HepG2 (cell line): ENCODE measurements around the gene TMEM187. TPM values are rescaled to one million over a fixed set of nuclear protein-coding genes. Genes with fewer than 3 reads are reported as not detected.
A peak's percentile ranks its signal among the peaks of the same experiment; 100 is the strongest.

Experiments used
- ATAD3A ChIP-seq: sonication (generic); formaldehyde crosslinking; IDR thresholded peaks from 2 replicates; pipeline ENCODE4 v1.4.0; 2020; ENCODE audit warnings: missing genetic modification reagents
- CHCHD3 ChIP-seq: sonication (generic); formaldehyde crosslinking; IDR thresholded peaks from 2 replicates; pipeline ENCODE4 v1.8.0; 2022; ENCODE audit warnings: mild to moderate bottlenecking, missing genetic modification reagents, moderate library complexity
- DR1 ChIP-seq: sonication (generic); formaldehyde crosslinking; IDR thresholded peaks from 2 replicates; pipeline ENCODE4 v1.8.0; 2021; ENCODE audit warnings: mild to moderate bottlenecking, missing genetic modification reagents, inconsistent platforms
- GATAD2A ChIP-seq: IDR thresholded peaks from 2 replicates; pipeline ENCODE4 v1.6.1; 2016
- MNT ChIP-seq: fragments of 450-650 bp; IDR thresholded peaks from 2 replicates; pipeline ENCODE4 v1.6.1; 2016
- NCOA1 ChIP-seq: sonication (generic); formaldehyde crosslinking; IDR thresholded peaks from 2 replicates; pipeline ENCODE4 v1.9.0; 2021; ENCODE audit warnings: missing genetic modification reagents
- PHF20 ChIP-seq: sonication (generic); formaldehyde crosslinking; IDR thresholded peaks from 2 replicates; pipeline ENCODE4 v1.5.0; 2020; ENCODE audit warnings: mild to moderate bottlenecking, missing genetic modification reagents
- RFX1 ChIP-seq: fragments of 450-650 bp; IDR thresholded peaks from 2 replicates; pipeline ENCODE4 v1.6.1; 2017
- SATB2 ChIP-seq: sonication (generic); formaldehyde crosslinking; IDR thresholded peaks from 2 replicates; pipeline ENCODE4 v1.5.0; 2020; ENCODE audit warnings: missing genetic modification reagents
- SNAI1 ChIP-seq: sonication (generic); formaldehyde crosslinking; IDR thresholded peaks from 2 replicates; pipeline ENCODE4 v1.5.0; 2020; ENCODE audit warnings: mild to moderate bottlenecking, missing genetic modification reagents, borderline replicate concordance
- SRF ChIP-seq: IDR thresholded peaks from 2 replicates; pipeline ENCODE4 v1.6.1; 2011; ENCODE audit warnings: mild to moderate bottlenecking, low read depth, low read length, moderate library complexity
- TBX2 ChIP-seq: sonication (generic); formaldehyde crosslinking; IDR thresholded peaks from 2 replicates; pipeline ENCODE4 v1.5.0; 2020; ENCODE audit warnings: missing genetic modification reagents, mild to moderate bottlenecking, borderline replicate concordance
- TBX3 ChIP-seq: fragments of 450-650 bp; IDR thresholded peaks from 2 replicates; pipeline ENCODE4 v1.6.1; 2017; ENCODE audit warnings: antibody characterized with exemption, mild to moderate bottlenecking, inconsistent platforms, borderline replicate concordance
- TFDP1 ChIP-seq: IDR thresholded peaks from 2 replicates; pipeline ENCODE4 v1.6.1; 2016; ENCODE audit warnings: missing compliant biosample characterization, missing genetic modification reagents, borderline replicate concordance
- TGIF2 ChIP-seq: IDR thresholded peaks from 2 replicates; pipeline ENCODE4 v1.6.1; 2016; ENCODE audit warnings: control low read depth, missing compliant biosample characterization
- ZKSCAN1 ChIP-seq: fragments of 150-350 bp; IDR thresholded peaks from 2 replicates; pipeline ENCODE4 v1.6.1; 2014; ENCODE audit warnings: low read length
- ZMYM4 ChIP-seq: sonication (generic); formaldehyde crosslinking; IDR thresholded peaks from 2 replicates; pipeline ENCODE4 v1.8.1; 2023; ENCODE audit warnings: mild to moderate bottlenecking, missing genetic modification reagents
- ZNF17 ChIP-seq: sonication (generic); formaldehyde crosslinking; IDR thresholded peaks from 2 replicates; pipeline ENCODE4 v1.5.0; 2020; ENCODE audit warnings: mild to moderate bottlenecking, missing genetic modification reagents
- ZNF207 ChIP-seq: fragments of 450-650 bp; IDR thresholded peaks from 2 replicates; pipeline ENCODE4 v1.6.1; 2016; ENCODE audit warnings: antibody characterized with exemption, borderline replicate concordance
- ZNF546 ChIP-seq: sonication (generic); formaldehyde crosslinking; conservative IDR thresholded peaks from 2 replicates; pipeline ENCODE4 v1.8.1; 2023; ENCODE audit warnings: mild to moderate bottlenecking, missing genetic modification reagents
- ZNF567 ChIP-seq: sonication (generic); formaldehyde crosslinking; IDR thresholded peaks from 2 replicates; pipeline ENCODE4 v1.8.1; 2023; ENCODE audit warnings: mild to moderate bottlenecking, missing genetic modification reagents, borderline replicate concordance
- ZNF672 ChIP-seq: sonication (generic); formaldehyde crosslinking; IDR thresholded peaks from 2 replicates; pipeline ENCODE4 v1.8.1; 2022; ENCODE audit warnings: missing genetic modification reagents
- ZNF841 ChIP-seq: sonication (generic); formaldehyde crosslinking; IDR thresholded peaks from 2 replicates; pipeline ENCODE4 v1.8.1; 2023; ENCODE audit warnings: missing genetic modification reagents, borderline replicate concordance
- ZSCAN22 ChIP-seq: sonication (generic); formaldehyde crosslinking; IDR thresholded peaks from 2 replicates; pipeline ENCODE4 v1.4.0; 2020; ENCODE audit warnings: mild to moderate bottlenecking, missing genetic modification reagents
- polyA plus RNA-seq, 8 experiments: library from polyadenylated mRNA; depleted of rRNA in 3 of 8; stranded (reverse) in 7 of 8; unstranded in 1 of 8; fragments of >200 nt; fragmentation: Illumina TruSeq in 4 of 8; extraction: Trizol in 4 of 8; gene quantifications; 2 replicates each; pipeline versions ENCODE4 v1.2.1 to v1.2.3, GENCODE V29; 2011 to 2016; ENCODE audit warnings: low read depth in 4 of 8, missing spikeins in 1 of 8, mixed read lengths in 1 of 8; ENCODE audit not compliant: insufficient read depth in 1 of 8
- total RNA-seq, 5 experiments: library from RNA; depleted of rRNA; stranded (reverse); fragments of >200 nt; fragmentation: Illumina TruSeq; extraction: Trizol; gene quantifications; 2 replicates each; pipeline ENCODE4 v1.2.3, GENCODE V29; 2016; ENCODE audit warnings: low read depth in 1 of 5
- TF ChIP-seq, protein P1 (sequence below): sonication (generic); formaldehyde crosslinking; IDR thresholded peaks from 2 replicates; pipeline ENCODE4 v1.8.0; 2022; ENCODE audit warnings: missing genetic modification reagents, mild to moderate bottlenecking, borderline replicate concordance
- TF ChIP-seq, protein P2 (sequence below), 2 experiments: sonication (generic) in 1 of 2; formaldehyde crosslinking in 1 of 2; IDR thresholded peaks; 2 replicates each; pipeline versions ENCODE4 v1.5.1 to v1.6.1; 2011 to 2020; ENCODE audit warnings: borderline replicate concordance in 1 of 2, low read depth in 1 of 2, low read length in 1 of 2, mild to moderate bottlenecking in 1 of 2, missing genetic modification reagents in 1 of 2, moderate library complexity in 1 of 2

TMEM187 gene
- total and polyA plus RNA-seq, 2 of the 13 experiments (the other 11 are each of a cell fraction or from before 2014, with no cell fraction given) = 2.2 to 6.2 TPM

DNA sequence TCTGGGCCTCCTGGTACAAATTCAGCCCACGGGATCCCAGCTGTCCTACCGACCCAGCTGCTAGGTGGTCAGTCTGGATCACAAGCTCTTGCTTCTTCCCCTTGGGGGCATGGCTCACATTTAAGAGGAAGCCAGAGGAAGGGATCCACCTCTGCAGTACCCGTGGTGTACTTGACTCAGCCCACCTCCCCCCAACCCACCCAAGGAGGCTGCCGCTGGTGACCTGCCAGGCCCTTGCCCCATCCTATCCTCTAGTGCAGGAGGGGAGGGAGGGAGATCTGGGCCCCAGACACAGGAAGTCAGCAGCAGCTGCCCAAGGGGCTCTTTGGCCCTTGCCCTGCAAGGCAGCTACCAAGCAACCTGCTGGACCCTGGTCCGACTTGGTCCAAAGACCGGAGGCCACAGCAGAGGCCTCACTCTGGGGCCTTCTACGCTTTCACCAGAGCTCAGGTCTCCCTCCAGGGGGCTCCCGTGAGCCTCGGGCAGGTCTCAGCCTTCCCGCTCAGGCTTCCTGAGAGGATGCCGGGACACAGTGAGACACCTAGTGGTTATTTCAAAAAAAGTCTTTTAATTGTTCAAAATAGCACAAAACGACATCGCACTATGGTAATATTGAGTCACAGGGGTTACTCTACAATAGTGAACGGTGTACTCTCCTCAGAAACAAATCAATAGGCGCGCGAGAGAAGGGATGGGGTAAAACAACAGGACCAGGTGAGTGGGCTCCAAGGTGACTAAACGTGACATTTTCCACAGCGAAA lies 25.4 kb upstream of the TMEM187 start (continued):
- no peak for TF ChIP-seq MNT
- no peak for TF ChIP-seq ZNF567 (CRISPR knock-in tag)
- no peak for TF ChIP-seq ZSCAN22
- TF ChIP-seq SATB2 (CRISPR knock-in tag) = no peak
- TF ChIP-seq, protein P1, sequence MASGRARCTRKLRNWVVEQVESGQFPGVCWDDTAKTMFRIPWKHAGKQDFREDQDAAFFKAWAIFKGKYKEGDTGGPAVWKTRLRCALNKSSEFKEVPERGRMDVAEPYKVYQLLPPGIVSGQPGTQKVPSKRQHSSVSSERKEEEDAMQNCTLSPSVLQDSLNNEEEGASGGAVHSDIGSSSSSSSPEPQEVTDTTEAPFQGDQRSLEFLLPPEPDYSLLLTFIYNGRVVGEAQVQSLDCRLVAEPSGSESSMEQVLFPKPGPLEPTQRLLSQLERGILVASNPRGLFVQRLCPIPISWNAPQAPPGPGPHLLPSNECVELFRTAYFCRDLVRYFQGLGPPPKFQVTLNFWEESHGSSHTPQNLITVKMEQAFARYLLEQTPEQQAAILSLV = no peak
- TF ChIP-seq GATAD2A (CRISPR knock-in tag) = peak; percentile 56
- TF ChIP-seq DR1 (CRISPR knock-in tag) = no peak
- no peak for TF ChIP-seq ZKSCAN1
- no peak for TF ChIP-seq TGIF2 (CRISPR knock-in tag)
- no peak for TF ChIP-seq SNAI1
- no peak for TF ChIP-seq ZNF17 (CRISPR knock-in tag)
- 0 out of 2 replicates have a peak, but pooled peaks have one; percentile 24 for TF ChIP-seq ZMYM4 (CRISPR knock-in tag)
- TF ChIP-seq TFDP1 (CRISPR knock-in tag) = peak; percentile 65; the same call in 1 of the 2 replicates
- TF ChIP-seq ZNF672 (CRISPR knock-in tag) = no peak
- no peak for TF ChIP-seq TBX2 (CRISPR knock-in tag)
- no peak for TF ChIP-seq TBX3
- no peak for TF ChIP-seq ZNF207
- no peak for TF ChIP-seq SRF
- peak; percentile 42; the same call in 1 of the 2 replicates for TF ChIP-seq PHF20 (CRISPR knock-in tag)
- TF ChIP-seq RFX1 = no peak
- TF ChIP-seq ZNF546 (CRISPR knock-in tag) = no peak
- TF ChIP-seq, protein P2, sequence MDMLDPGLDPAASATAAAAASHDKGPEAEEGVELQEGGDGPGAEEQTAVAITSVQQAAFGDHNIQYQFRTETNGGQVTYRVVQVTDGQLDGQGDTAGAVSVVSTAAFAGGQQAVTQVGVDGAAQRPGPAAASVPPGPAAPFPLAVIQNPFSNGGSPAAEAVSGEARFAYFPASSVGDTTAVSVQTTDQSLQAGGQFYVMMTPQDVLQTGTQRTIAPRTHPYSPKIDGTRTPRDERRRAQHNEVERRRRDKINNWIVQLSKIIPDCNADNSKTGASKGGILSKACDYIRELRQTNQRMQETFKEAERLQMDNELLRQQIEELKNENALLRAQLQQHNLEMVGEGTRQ (IDR thresholded peaks at IDR 0.05; ENCODE audit: low read depth, low read length) = no peak
- TF ChIP-seq, protein P2 (CRISPR knock-in tag; IDR thresholded peaks at IDR 0.05; ENCODE audit: borderline replicate concordance) = no peak
- no peak for TF ChIP-seq ATAD3A (CRISPR knock-in tag)
- no peak for TF ChIP-seq CHCHD3 (CRISPR knock-in tag)
- no peak for TF ChIP-seq NCOA1
- TF ChIP-seq ZNF841 = no peak
